KBM-7 (cell line): ENCODE measurements around the gene LRPAP1.
A peak's percentile ranks its signal among the peaks of the same experiment; 100 is the strongest.
"Not testable (repeated sequence)": the region's sequence is repeated elsewhere in the genome, so short reads cannot be mapped to it uniquely, and the experiment has no call there.

ENCODE experiments used
- DNase-seq: peaks from one replicate; pipeline ENCODE4 v3.0.0-alpha.2; 2015
- in situ Hi-C: fragments of 300-500 bp; cut with MboI; formaldehyde crosslinking; loops from 2 replicates; pipeline ENCODE4 v1.14.3; 2020; ENCODE audit warnings: low sequenced_read_pairs, low pct_unique_long_range_greater_than_20kb, mixed read lengths

The LRPAP1 gene, protein sequence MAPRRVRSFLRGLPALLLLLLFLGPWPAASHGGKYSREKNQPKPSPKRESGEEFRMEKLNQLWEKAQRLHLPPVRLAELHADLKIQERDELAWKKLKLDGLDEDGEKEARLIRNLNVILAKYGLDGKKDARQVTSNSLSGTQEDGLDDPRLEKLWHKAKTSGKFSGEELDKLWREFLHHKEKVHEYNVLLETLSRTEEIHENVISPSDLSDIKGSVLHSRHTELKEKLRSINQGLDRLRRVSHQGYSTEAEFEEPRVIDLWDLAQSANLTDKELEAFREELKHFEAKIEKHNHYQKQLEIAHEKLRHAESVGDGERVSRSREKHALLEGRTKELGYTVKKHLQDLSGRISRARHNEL

DNA sequence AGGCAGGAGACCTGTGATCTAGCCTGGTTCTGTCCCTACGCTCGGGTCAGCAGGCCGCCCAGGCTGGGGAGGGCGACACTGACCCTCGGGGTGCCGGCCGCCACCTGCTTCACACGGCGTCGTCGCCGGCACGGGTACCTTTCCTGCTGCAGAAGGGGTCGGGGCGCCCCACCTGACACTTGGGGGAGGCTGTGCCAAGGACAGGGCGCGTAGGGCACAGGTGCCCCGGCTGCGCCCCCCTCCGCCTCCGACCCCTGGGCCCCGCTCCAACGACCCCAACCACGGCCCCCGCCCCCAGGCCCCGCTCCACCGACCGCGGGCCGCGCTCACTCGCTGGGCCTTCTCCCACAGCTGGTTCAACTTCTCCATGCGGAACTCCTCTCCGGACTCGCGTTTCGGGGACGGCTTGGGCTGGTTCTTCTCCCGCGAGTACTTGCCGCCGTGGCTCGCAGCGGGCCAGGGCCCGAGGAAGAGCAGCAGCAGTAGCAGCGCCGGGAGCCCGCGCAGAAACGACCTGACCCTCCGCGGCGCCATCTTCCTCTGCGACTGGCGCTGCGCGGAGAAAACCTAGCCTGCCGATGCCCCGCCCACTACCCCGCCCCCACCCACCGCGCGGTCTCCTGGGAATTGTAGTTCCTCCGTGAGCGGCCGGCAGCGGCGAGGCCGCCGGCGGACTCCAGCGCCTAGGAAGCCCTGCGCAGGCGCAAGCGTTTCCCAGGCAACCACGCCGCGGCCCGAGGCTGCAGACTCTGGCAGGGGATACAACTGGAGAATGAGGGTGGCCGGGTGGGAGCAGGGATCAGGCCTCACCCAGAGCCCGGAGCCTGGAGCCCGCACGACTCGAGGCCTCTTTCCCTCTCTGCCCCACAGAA is at the start of gene LRPAP1:
Gene LRPAP1 (minus strand): TSS at position 544 of the 872 bp plus-strand sequence. CDS start 10 bp downstream, at position 534.
- DNase-seq, result peak; percentile 76
- in situ Hi-C loops, result no loop called here

DNA sequence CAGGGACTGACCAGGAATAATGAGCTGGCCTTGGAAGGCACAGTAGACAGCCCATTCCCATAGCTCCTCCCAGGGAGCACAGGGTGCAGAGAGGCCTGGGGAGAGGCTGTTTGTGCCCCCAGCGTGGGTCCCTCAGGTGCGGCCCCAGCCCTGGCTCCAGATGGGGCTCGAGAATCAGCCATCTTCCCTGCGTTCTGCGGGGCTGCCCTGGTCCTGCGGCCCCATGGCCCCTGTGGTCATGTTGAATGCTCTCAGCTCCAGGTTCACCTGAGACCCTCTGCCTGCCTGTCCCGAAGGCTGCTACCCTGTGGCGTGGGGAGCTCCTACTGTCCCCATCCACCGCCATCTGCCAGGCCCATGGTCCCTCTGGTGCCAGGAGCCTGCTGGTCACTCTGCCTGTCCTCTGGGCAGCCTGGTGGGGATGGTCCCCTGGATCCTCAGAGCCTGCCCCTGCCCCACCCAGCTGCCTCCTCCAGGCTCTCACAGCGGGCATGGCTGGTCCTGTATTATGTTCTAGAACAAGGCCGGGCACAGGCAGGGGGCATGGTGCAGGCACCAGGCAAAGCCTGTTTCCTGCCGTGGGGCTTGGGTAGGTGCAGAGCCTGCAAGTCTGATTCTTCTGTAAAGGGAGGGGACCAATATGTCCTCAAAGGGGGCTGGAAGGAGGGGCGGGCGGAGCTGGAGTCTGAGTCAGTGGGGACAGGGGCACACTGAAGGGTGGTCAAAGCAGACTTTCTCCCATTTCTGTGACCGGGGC is 49.3 kb upstream of the LRPAP1 start:
- DNase-seq, in situ Hi-C loops: not testable (repeated sequence)

DNA sequence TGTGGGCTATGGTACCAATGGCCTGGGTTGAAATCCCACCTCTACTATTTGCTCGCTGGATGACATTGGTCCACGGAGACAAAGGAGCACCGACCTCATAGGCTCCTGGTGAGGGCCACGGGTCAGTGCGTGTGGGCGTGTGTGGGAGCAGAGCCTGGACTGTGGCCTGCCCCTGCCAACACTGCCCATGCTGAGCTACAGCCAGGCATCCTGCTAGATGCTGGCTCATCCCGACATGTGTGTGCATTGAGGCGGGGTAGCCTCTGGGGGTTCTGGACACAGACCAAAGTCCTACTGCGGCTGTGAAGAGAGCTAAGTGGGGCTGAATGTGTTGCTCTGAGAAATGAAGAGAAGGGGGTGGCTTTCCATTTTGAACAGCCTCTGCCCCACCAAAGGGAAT is 48.6 kb upstream of the LRPAP1 start:
- DNase-seq, in situ Hi-C loops: not testable (repeated sequence)

DNA sequence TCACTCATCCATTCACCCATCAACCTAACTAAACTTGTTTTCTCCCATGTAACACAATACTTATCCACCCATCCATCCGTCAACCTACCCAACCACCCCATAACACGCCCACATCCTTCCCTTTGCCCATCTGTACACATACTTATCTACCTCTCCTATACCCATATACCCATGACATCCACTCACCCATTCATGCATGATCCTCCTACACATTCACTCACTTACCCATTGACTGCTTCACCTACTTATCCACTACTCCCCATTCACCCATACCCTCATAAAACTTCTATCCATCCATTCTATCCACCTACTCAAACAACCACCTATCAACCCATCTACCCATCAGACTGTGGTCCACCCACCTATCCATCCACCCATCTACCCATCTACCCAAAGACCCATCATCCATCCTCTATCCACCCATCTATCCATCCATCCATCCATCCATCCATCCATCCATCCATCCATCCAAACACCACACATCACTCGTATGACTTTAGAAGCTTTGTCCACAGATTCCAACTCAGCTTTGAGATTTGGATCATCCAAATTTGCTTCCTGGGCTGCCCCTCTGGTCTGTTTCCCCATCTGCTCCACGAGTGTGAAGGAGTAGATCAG is 46.4 kb upstream of the LRPAP1 start:
- DNase-seq, in situ Hi-C loops: not testable (repeated sequence)

DNA sequence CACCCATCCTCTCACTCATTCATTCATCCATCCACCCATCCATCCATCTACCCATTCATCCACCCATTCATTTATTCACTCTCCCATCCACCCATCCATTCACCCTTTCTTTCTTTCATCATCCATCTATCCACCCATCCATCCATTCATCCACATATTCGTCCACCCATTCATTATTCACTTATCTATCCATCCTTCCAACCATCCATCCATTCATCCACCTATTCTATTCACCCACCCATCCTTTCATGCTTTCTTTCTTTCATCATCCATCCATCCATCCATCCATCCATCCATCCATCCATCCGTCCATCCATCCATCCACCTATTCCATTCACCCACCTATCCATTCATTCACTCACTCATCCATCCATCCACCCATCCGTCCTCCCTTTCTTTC is 45.8 kb upstream of the LRPAP1 start:
- DNase-seq, in situ Hi-C loops: not testable (repeated sequence)

DNA sequence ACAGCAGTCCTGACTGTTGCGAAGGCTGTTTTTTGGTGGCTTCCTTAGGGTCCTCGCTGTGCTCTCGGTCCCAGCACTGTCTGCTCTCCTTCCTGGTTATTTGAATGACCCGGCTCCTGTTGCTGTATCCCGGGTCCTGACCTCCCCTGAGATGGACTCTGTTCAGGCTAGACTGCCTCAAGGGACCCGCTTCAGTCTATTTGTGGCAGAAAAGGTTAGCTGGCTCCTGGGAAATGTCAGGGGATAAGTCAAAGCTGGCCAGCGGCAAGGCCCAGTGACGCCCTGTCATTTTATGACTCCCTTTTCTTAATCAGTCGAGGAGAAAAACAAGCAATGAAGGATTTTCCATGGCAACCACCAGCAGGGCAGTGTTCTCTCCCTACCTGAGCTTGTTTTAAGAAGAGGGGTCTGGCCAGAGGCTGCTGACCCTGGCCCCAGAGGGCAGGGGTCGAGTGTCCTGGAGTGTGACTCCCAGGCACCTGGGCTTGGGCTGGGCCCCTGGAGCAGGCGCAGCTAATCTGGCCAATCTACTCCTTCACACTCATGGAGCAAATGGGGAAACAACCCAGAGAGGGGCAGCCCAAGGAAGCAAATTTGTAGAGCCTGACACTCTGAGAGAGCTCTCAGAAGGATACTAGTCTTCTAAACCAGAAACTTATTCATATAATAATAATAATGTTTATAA is 45.1 kb upstream of the LRPAP1 start:
- DNase-seq, in situ Hi-C loops: not testable (repeated sequence)

DNA sequence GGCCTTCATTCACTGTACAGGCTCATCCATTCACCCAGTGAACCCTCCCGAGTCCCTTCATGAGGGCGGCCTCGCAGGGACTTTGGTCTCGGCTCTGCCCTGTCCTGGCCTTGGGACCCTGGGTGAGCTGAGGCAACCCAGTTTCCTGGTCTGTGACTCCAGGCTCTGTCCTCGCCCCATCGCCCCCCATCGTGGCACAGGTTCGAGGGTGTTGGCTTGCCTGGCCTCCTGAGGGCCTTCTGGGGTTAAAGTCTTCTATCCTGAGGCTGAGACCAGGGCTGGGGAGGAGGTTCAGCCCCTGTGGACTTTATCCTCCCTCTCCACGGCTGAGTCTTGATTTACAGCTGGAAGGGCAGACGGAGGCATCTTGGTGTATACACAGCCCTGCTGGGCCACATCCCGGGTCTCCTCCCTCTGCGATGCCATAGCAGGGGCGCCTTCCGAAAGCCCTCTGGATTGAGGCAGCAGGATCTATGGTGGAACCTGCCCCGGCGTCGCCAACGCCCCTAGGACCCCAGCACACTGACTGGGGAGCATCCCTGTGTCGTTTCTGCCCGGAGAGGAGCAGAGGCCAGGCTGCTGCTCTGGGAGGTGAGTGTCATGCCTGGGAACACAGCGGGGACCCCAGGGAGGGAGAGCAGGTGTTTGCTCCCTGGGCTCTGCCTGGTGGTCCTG is 44.4 kb upstream of the LRPAP1 start:
- in situ Hi-C loops, result not testable (repeated sequence)

DNA sequence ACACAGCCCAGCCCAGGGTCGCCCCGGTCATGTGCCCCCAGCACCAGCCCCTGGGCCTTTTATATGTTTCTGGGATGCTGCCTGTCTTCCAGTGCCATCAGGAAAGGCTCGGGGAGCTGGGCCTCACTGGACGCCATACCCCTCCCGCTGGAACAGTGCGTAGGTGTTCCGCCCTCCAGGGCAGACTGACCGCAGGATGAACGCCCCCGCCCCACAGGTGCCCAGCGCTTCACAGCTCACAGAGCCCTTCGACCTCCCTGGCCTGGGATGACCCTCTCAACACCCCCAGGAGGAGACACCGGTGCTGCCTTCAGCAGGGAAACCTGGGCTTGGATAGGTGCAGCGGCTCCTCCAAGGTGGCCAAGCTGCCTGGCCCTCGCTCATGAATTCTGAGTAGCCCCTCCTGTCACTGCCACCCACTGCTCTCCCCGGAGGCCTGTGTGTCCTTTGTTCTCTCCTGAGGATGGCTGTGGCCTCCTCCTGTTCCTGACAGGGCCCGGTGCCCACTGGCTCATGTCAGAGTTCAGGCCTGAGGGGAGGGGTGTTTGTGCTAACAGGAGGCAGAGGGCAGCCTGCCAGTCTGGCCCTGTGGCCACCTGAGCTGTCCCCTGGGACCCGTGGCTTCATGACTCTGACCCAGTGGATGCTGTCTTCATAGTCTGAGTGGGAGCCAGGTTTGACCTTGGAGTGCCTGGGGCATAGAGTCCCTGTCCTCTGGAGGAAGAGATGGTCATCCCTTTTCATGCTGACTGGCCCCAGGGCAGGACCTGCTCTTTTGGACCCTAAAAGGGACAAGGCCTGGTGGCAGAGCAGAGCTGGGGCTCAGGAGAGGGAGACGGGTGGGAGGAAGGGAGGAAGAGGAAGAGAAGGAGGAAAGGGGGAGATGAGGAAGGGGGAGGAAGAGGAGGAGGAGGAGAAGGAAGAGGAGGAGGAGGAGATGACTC is 43.5 kb upstream of the LRPAP1 start:
- in situ Hi-C loops, result not testable (repeated sequence)

More for the DNA sequence above, 44.4 kb upstream of the LRPAP1 start:
- DNase-seq, result not testable (repeated sequence)

DNA sequence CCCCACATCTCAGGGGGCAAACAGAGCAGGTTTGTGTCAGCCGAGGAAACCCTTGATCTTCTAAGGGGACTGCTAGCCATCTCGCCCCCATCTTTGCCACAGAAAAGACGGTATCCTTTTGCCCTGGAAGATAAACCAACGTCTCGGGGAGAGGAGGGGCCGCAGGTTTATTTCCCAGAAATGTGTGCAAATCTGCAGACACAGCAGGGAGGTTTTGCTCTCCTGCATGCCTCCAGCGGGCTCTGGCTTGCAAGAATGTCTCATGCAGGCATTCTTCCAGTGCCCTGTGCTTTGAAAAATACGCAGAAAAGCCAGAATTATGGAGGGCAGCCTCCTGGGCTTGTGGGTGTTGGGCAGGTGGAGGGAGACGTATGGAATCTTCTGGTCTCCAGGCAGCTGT is 42.6 kb upstream of the LRPAP1 start:
- DNase-seq, in situ Hi-C loops: not testable (repeated sequence)

More for the DNA sequence above, 43.5 kb upstream of the LRPAP1 start:
- DNase-seq, result not testable (repeated sequence)

DNA sequence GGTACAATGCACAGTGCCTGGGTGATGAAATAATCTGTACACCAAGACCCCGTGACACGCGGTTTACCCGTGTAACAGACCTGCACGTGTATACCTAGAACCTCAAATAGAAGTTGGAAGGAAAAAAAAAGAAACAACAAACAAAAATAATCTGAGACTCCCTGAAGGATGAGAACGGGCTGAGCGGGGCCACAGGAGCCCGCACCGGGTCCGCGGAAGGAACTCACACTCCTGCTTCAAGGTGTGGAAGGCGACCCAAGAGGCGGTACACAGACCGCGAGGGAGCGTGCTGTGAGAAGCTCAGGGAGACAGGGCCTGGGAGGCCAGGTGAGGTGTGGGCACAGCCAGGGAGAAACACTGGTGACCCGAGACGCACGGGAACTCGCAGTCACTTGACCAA is 42.1 kb upstream of the LRPAP1 start:
- DNase-seq, in situ Hi-C loops: not testable (repeated sequence)

DNA sequence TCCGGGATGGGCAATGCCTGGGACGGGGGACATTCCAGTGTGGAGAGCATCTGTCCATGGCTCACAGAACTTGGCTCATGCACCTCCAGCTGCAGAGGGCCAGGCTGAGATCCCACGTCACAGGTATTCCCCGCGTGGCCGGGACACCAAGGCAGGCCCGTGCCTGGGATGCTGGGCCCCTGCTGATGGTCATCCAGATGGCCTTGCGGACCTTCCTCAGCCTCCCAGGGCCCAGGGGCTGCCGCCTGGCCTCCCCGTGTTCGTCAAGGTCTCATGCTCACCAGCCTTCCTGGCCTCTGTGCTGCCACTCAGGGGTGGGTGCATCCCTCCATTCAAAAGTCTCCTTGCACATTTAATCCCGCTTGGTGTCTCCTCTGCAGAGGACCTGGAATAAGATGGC is 40.9 kb upstream of the LRPAP1 start:
- DNase-seq, result no peak
- in situ Hi-C loops, result no loop called here

DNA sequence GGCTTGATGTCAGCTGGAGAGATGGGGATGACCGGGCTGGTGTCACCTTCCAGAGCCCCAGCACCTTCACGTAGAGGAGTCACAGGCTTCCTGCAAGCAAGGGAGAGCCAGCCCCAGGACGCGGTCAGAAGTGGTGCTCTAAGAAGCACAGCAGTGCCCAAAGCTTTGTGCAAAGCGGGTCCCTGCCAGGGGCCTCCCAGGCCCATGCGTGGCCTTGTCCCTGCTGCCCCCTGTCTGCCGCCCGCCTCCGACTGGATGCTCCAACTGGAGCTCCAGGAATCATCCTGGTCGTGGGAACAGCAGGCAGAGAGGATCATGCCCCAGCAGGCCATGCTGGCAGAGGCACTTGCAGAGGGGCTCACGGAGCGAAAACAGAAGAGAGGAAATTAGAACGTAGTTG is 40.1 kb upstream of the LRPAP1 start:
- in situ Hi-C loops, result no loop called here
- no peak for DNase-seq

DNA sequence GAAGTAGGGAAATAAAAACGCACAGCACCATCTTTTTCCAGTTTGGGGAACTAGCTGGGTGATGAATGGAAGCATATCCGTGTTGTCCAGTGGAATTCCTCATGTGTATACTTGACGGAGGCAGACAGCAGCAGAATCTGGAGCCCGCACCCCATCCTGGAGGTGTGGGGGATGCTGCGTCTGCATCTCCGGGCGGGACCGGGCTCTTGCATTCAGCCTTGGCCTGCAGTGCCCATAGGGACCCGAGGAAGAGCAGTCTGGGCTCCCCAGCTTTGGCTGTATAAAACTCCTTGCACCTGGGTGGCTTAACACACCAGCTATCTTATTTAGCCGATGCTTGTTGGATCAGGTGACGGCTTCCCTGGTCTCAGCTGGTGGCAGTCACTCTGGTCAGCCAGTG is 39.7 kb upstream of the LRPAP1 start:
- in situ Hi-C loops, result no loop called here

DNA sequence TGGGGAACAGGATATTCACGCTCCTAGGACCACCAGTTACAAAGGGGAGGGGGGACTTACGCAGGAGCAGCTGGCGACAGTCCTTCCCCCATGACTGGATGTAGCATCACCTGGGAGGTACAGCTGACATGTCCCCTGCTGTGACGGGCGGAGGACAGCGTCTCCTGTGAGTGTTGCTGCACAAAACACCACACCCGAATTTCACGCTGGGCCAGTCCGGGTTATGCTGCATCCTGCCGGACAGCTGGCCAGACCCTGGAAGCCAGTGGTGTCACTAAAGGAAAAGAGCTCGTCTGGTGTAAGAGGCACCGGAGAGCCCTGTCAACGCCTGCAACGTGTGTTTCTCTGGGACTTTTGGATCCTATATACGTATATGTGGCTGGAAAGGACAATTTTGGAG is 38.7 kb upstream of the LRPAP1 start:
- in situ Hi-C loops, DNase-seq: not testable (repeated sequence)

More for the DNA sequence above, 39.7 kb upstream of the LRPAP1 start:
- DNase-seq, result no peak

DNA sequence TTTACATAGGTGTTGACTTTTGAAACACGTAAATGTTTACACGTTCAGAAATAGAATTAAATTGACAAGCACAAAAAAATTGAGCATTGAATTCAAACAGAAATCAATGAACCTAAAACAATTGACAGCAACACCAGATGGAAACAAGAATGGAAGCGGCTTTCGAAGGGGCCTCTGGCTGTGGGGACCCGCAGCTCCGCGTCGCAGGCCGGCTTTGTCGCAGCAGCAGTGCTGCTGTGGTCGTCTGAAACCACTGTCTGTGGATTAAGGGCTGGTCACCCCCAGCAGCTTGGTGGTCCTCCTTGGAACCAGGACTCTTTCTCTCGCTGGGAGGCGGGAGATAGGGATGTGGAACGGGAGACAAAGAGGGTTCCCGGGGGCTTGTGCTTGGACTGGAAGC is 37.4 kb upstream of the LRPAP1 start:
- in situ Hi-C loops, DNase-seq: not testable (repeated sequence)

DNA sequence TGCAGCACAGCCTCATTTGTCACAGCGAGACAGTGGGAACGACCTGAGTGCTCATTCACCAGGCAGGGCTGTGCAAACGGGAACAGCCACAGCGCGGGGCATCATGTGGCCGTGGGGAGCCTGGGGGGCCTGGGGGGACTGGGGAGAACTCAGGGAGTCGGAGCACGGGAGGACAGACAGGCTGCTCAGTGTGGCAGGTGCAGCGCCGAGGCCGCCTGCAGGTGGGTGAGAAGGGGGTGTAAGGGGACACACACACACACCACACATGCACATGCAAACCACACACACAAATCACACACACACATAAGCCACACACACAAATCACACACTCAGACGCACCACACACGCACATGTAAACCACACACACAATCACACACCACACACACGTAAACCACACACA is 34.5 kb upstream of the LRPAP1 start:
- in situ Hi-C loops, result not testable (repeated sequence)

DNA sequence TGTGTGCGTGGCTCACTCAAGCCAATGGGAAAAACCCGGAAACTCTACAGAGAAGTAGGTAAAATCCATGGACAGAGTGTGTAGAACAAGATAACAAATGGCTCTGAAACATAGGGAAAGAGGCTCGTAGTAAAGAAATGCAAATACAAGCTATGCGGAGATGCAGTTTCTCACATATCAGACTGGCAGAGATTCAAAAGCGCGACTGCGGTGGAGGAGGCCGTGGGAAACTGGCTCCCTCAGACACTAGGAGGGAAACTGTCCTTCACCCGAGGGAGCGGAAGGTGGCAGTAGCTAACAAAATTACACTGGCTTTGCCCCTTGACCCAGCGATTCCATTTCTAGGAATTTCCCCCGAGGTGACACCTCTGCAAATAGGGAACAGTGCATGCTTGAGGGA is 34.1 kb upstream of the LRPAP1 start:
- in situ Hi-C loops, result not testable (repeated sequence)
- DNase-seq, result peak; percentile 38

More for the DNA sequence above, 34.5 kb upstream of the LRPAP1 start:
- not testable (repeated sequence) for DNase-seq
